ENCODE data around the gene PLXNB2.

The PLXNB2 gene

DNA sequence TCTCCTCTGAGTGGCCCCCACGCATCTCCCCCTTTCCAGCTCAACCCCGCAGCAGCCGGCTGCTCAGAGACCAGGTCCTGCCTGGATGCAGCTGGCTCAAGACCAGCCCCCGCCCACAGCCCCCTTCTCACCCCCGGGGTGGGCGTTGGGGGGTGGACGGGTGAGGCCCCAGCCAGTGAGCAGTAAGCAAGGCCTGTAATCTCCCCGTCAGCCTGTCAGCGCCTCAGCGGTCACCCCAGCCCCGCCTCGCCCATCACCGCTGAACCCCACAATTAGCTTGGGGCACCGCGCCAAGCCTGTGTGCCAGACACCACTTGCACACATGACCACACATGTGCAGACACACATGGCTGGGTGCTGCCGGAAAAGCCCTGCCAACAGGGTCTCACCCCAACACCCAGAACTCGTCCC lies 5.9 kb downstream of the PLXNB2 start:
- Histone ChIP-seq H3K36me3 (replicated peaks; ENCODE audit: low read depth, low read length) (no peaks in the 10 kb centered on the region), H3K4me3 (ENCODE audit: low read length) (no peak overlapping the region), H3K27ac (ENCODE audit: low read length) (no peak overlapping the region), H2AFZ (ENCODE audit: low read depth, low read length) (no peak overlapping the region), H4K20me1 (ENCODE audit: insufficient read depth, low read length) (peaks cover 54% of the 10 kb centered on the region), H3K4me1 (ENCODE audit: low read length) (peaks cover 40% of the 10 kb centered on the region), H3K4me2 (ENCODE audit: low read length) (peak overlapping the region; percentile 90; the same call in 1 of the 2 replicates), H3K79me2 (ENCODE audit: low read length) (peaks cover 88% of the 10 kb centered on the region), H3K9ac (ENCODE audit: low read length) (no peak overlapping the region), H3K9me3 (ENCODE audit: insufficient read depth, low read length) (no peaks in the 10 kb centered on the region), H3K27me3 (ENCODE audit: low read depth, low read length) (no peaks in the 10 kb centered on the region)
- TF ChIP-seq, protein P1, sequence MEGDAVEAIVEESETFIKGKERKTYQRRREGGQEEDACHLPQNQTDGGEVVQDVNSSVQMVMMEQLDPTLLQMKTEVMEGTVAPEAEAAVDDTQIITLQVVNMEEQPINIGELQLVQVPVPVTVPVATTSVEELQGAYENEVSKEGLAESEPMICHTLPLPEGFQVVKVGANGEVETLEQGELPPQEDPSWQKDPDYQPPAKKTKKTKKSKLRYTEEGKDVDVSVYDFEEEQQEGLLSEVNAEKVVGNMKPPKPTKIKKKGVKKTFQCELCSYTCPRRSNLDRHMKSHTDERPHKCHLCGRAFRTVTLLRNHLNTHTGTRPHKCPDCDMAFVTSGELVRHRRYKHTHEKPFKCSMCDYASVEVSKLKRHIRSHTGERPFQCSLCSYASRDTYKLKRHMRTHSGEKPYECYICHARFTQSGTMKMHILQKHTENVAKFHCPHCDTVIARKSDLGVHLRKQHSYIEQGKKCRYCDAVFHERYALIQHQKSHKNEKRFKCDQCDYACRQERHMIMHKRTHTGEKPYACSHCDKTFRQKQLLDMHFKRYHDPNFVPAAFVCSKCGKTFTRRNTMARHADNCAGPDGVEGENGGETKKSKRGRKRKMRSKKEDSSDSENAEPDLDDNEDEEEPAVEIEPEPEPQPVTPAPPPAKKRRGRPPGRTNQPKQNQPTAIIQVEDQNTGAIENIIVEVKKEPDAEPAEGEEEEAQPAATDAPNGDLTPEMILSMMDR (IDR thresholded peaks at IDR 0.05; ENCODE audit: low read depth, low read length): no peak
- no peak for TF ChIP-seq EZH2phosphoT487 (IDR thresholded peaks at IDR 0.05; ENCODE audit: low read depth)

- Histone ChIP-seq H4K20me1 (ENCODE audit: insufficient read depth, low read length) (peaks cover 56% of the 10 kb centered on the region), H3K27me3 (ENCODE audit: low read depth, low read length) (no peaks in the 10 kb centered on the region), H3K9me3 (ENCODE audit: insufficient read depth, low read length) (no peaks in the 10 kb centered on the region), H3K4me2 (ENCODE audit: low read length) (no peak overlapping the region), H3K79me2 (ENCODE audit: low read length) (peaks cover 85% of the 10 kb centered on the region), H2AFZ (ENCODE audit: low read depth, low read length) (no peak overlapping the region), H3K4me3 (ENCODE audit: low read length) (no peak overlapping the region), H3K36me3 (replicated peaks; ENCODE audit: low read depth, low read length) (no peaks in the 10 kb centered on the region), H3K4me1 (ENCODE audit: low read length) (peaks cover 40% of the 10 kb centered on the region), H3K9ac (ENCODE audit: low read length) (no peak overlapping the region), H3K27ac (ENCODE audit: low read length) (no peak overlapping the region)
- TF ChIP-seq EZH2phosphoT487 (IDR thresholded peaks at IDR 0.05; ENCODE audit: low read depth): no peak
- TF ChIP-seq, protein P1 (IDR thresholded peaks at IDR 0.05; ENCODE audit: low read depth, low read length): no peak
Measured at GRCh38 chr22:50300620-50301257, 6.7 kb downstream of the PLXNB2 start.

- Histone ChIP-seq H3K4me3 (ENCODE audit: low read length) (no peak overlapping the region), H3K4me2 (ENCODE audit: low read length) (no peak overlapping the region), H3K27me3 (ENCODE audit: low read depth, low read length) (no peaks in the 10 kb centered on the region), H3K4me1 (ENCODE audit: low read length) (peaks cover 33% of the 10 kb centered on the region), H3K79me2 (ENCODE audit: low read length) (peaks cover 83% of the 10 kb centered on the region), H3K9me3 (ENCODE audit: insufficient read depth, low read length) (no peaks in the 10 kb centered on the region), H3K27ac (ENCODE audit: low read length) (no peak overlapping the region), H4K20me1 (ENCODE audit: insufficient read depth, low read length) (peaks cover 61% of the 10 kb centered on the region), H3K9ac (ENCODE audit: low read length) (no peak overlapping the region), H2AFZ (ENCODE audit: low read depth, low read length) (no peak overlapping the region), H3K36me3 (replicated peaks; ENCODE audit: low read depth, low read length) (no peaks in the 10 kb centered on the region)
- TF ChIP-seq EZH2phosphoT487 (IDR thresholded peaks at IDR 0.05; ENCODE audit: low read depth): no peak
- TF ChIP-seq, protein P1 (IDR thresholded peaks at IDR 0.05; ENCODE audit: low read depth, low read length): no peak
Measured at GRCh38 chr22:50299785-50300619, 7.4 kb downstream of the PLXNB2 start.

Data from OCI-LY3 (cell line).